Epithelial cell of proximal tubule (primary cell): ENCODE results near the gene MEOX1. TPM values are rescaled to one million over a fixed set of nuclear protein-coding genes. Genes with fewer than 3 reads are reported as not detected.

Experiments used
- DNase-seq: peaks from one replicate; pipeline ENCODE4 v3.0.0-alpha.2; 2011; ENCODE audit warnings: low read depth
- H3K4me3 ChIP-seq: 2 replicates; pipeline ENCODE4 v1.5.1; 2011; ENCODE audit warnings: low read depth, mild to moderate bottlenecking, low read length
- total RNA-seq: library from RNA; depleted of rRNA; stranded (reverse); fragments of >200 nt; gene quantifications from 2 replicates; pipeline ENCODE4 v1.2.3, GENCODE V29; 2015
- TF ChIP-seq, protein P1 (sequence below): conservative IDR thresholded peaks from 2 replicates; pipeline ENCODE4 v1.5.1; 2012; ENCODE audit warnings: low read depth, mild to moderate bottlenecking, low read length

MEOX1 gene
- total RNA-seq = not detected in 2 replicates

DNA sequence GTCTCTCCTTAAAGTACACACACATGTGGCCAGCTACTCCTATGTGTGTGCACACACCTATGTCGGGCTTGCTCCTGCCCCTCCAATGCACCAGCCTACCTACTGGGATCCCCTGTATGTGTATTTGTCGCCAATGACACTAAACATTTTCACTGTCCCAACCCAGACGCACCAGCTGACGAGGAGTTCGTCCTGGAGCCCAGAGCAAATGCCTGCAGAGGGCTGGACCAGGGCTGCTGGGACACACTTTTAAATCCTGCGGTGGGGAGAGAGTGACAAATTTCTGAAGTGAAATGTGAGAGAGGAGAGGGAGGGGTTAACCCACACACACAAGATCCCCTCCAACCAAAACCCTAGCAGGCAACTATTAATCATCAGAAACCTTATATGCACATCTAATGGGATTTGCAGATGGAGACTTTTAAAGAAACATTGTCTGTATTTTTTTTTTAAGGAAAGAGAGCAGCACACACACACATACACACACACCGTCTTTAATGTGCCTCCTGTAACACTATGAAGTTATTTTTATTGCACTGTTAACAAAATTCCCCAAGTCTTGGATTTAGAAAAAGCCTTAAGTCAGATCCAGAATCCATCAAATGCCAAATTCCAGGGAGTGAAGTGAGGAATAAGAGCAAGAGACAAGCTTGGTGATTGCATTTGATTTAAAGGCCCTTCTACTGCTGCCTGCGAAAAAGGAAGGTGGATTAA lies at the start of gene MEOX1:
Gene MEOX1, minus strand, starts transcription at position 224 of the 714 bp plus-strand sequence. CDS start 388 bp downstream, outside the sequence.
- TF ChIP-seq, protein P1, sequence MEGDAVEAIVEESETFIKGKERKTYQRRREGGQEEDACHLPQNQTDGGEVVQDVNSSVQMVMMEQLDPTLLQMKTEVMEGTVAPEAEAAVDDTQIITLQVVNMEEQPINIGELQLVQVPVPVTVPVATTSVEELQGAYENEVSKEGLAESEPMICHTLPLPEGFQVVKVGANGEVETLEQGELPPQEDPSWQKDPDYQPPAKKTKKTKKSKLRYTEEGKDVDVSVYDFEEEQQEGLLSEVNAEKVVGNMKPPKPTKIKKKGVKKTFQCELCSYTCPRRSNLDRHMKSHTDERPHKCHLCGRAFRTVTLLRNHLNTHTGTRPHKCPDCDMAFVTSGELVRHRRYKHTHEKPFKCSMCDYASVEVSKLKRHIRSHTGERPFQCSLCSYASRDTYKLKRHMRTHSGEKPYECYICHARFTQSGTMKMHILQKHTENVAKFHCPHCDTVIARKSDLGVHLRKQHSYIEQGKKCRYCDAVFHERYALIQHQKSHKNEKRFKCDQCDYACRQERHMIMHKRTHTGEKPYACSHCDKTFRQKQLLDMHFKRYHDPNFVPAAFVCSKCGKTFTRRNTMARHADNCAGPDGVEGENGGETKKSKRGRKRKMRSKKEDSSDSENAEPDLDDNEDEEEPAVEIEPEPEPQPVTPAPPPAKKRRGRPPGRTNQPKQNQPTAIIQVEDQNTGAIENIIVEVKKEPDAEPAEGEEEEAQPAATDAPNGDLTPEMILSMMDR = no peak
- H3K4me3 ChIP-seq = no peak within 1 kb of the TSS
- no peak for DNase-seq

DNA sequence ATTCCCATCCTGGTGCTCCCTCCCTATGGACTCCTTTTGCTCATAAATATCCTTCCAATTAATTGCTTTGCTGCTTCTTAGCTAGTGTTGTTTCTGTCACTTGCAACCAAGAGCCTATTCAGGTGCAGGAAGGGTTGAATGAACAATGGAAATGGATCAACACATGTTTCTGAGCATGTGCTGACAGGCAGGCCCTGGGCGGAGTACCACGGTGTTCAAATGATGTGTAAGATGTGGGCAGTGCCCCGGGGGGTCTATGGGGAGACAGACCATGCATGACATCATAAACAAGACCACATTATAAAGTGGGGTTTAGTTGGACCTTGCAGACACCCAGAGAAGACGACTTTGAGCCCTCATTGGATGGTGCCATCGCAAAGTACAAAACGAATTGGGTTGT lies 48.4 kb upstream of the MEOX1 start:
- TF ChIP-seq, protein P1 = no peak
- no peak for DNase-seq
- H3K4me3 ChIP-seq = no peak overlapping the region

DNA sequence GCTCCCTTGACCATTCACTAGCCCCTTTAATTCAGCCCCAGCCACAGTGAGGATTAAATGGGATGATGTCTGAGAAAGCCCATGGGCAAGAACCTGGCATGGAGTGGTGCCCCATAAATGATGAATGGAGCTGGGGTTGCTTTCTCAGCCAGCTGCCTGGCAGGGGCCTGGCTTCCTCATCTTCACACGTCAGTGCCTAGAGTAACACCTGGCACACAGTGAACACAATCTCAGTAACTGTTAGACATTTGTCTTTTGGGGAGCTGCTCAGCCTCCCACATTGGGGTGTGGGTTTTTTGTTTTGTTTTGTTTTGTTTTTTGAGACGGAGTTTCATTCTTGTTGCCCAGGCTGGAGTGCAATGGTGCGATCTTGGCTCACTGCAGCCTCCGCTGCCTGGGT lies 47.5 kb upstream of the MEOX1 start:
- TF ChIP-seq, protein P1 = no peak
- DNase-seq = no peak
- H3K4me3 ChIP-seq = no peak overlapping the region

DNA sequence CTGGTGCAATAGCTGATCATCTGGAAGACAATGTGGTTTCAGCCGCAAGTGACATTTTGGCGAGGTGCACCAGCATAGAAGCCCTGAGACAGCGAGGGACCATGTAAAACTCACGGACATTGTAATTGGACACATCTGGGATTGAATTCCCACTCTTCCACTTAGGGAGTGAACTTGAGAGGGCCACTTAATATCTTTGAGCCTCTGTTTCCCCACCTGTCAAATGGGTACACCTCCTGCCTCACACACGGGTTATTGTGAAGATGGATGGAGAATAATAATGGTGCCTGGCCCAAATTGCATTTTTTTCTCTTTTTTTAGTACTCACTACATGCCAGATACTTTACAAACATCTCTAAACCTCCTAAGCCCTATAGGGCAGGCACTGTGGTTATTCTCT lies 45.5 kb upstream of the MEOX1 start:
- DNase-seq = no peak
- H3K4me3 ChIP-seq = no peak overlapping the region
- TF ChIP-seq, protein P1 = no peak

DNA sequence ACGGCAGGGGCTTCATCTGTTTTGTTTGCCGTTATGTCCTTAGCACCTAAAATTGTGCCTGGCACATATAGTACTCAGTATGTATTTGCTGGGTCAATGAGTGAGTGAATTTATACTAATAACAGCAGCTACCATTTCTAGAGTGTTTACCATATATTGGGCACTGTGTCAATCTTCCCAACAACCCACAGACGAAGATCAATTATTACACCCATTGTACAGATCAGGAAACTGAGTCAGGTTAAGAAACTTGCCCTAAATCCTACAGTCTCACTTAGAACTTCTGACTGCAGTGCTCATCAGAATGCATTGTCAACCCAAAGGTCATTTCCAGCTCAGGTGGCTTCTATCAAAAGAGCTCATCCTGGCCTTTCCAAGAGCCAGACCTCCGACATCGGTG lies 44.5 kb upstream of the MEOX1 start:
- no peak overlapping the region for H3K4me3 ChIP-seq
- TF ChIP-seq, protein P1 = no peak
- DNase-seq = no peak

DNA sequence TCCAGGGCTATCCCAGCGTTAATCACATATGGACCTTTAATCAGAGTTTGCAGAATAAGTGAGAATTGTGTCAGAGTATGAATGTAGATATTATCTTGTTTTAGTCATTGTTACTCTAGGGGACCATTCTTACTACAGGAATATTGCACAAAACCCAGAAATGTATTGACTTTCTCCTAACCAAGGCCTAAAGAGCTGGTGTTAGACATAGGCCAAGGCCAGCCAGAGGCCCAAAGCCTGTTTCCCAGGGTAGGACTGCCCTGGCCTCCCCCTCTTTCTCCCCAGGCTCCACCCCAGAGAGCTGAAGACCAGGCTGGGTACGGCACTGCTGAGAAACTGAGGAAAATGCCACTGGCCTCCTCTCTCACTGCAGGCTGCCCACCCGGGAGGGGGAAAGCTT lies 41.9 kb upstream of the MEOX1 start:
- H3K4me3 ChIP-seq = no peak overlapping the region
- no peak for DNase-seq
- TF ChIP-seq, protein P1 = no peak

DNA sequence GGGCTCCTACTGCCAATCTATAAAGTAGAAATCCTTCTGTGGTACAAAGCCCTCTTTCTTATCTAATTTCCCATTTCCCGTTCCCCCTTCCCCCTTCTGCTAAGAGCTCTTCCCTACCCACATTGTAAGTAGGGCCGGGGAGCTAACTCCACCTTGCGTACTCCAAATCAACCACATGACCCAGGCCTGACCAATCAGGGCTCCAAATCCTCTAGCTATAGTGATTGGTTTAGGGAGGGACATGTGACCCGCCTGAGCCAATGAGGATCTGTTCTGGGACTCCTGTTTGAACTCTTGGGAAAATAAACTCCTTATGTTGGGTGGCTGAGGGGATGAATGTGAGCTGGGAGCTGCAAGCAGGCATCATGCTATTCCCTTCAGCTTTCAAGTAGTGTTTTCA lies 40.9 kb upstream of the MEOX1 start:
- TF ChIP-seq, protein P1 = no peak
- H3K4me3 ChIP-seq = no peak overlapping the region
- no peak for DNase-seq
